AG08395 (cell line): Measurements from ENCODE around the gene DNASE1L3.
"Not testable (repeated sequence)": the region's sequence is repeated elsewhere in the genome, so short reads cannot be mapped to it uniquely, and the experiment has no call there.

ENCODE experiments used
- DNase-seq: peaks from one replicate; pipeline ENCODE4 v3.0.0; 2012; ENCODE audit warnings: mixed read lengths, low spot score

The DNASE1L3 gene

GRCh38 chr3:58210761-58211460, at the start of gene DNASE1L3:
Gene DNASE1L3 (minus strand): TSS chr3:58210972. CDS start chr3:58210906, 66 bp downstream.
- DNase-seq = no peak

- peak; percentile 90 for DNase-seq
Measured at GRCh38 chr3:58260261-58260731, 49.5 kb upstream of the DNASE1L3 start.

DNA sequence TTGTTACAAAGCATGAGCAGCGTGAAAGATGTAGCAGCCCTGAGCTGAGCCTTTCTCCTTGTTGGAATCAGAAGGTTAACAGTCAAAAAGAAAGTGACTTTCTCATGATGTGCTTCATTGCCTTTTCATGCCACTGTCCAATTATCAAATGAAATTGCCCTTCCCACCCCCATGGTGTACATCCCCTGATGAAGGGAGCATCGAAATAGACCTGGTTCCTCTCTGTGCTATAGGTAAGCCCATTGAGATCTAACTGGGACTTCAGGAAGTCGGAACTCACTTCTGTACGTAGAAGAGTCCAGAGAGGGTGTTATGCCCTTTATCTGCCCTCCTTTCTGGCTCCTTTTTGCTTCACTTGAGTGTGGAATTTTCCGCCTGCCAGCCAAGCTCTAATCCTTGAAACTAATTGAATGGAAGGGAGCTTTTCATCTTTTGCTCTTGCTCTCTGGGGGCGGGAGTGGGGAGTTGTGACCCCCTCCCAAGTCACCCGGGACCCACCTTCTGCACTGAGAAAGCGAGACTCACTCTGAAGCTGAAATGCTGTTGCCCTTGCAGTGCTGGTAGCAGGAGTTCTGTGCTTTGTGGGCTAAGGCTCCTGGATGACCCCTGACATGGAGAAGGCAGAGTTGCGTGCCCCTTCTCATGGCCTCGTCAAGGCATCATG, 47.8 kb upstream of the DNASE1L3 start:
- no peak for DNase-seq

DNA sequence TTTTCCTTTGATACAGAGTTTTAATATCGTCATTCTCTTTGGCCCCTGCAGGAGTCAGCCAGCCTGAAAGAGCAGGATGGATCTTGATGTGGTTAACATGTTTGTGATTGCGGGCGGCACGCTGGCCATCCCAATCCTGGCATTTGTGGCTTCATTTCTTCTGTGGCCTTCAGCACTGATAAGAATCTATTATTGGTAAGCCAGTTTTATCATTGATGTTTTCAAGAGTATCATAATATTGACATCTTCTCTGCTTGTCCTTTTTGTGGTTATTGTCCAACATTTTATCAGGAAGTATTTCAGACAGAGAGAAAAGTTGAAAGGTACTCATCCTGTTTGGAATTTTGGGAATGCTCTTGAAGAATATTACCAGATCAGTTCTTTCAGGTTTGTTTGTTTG, 45.7 kb upstream of the DNASE1L3 start:
- DNase-seq = no peak

GRCh38 chr3:58256061-58256460, 45.3 kb upstream of the DNASE1L3 start:
- DNase-seq = no peak

- DNase-seq = no peak
Measured at GRCh38 chr3:58254144-58254543, 43.4 kb upstream of the DNASE1L3 start.

GRCh38 chr3:58251631-58252035, 40.9 kb upstream of the DNASE1L3 start:
- no peak for DNase-seq

GRCh38 chr3:58250093-58250707, 39.4 kb upstream of the DNASE1L3 start:
- no peak for DNase-seq

- DNase-seq = no peak
Measured at GRCh38 chr3:58249358-58250092, 38.8 kb upstream of the DNASE1L3 start.

DNA sequence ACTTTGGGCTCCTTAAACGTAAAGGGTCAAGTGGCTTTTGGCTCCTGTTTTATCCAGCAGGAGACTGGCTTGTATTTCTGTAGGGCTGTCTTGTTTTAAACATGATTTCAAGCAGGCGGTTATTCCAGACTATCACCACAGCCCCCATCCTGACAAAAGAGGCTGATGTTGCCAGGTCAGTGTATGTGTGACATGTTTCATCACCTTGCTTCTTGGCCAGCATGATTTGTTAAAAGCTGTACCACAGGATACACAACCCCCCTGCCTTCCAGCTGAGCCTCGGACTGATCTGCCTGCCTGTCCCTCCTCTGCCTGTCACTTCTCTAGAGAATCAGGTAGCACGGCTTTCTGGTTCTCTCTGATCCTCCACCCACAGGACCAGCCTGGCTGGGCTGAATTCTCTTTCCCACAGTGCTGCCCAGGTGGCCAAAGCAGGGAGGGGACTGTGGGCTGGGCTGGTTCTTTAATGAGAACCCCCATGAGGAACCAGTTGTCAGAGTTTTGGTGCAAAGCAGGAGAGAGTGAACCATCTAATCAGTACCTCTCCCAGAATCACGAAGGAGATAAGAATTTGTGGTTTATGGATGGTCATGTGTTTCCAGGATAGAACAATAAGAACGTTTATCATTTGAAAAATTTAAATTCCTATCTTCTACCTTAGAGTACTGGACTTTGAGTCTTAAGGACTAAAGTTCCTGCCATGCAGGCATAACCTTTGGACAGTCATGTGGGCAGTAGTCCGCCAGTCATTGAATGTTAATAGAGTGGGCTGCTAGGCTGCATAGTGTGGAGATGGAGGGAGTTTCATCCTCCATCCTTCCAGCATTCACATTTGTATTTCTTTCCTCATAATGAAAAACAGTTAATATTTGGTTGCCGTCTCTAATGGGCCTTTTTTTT, 35.6 kb upstream of the DNASE1L3 start:
- DNase-seq = no peak

DNA sequence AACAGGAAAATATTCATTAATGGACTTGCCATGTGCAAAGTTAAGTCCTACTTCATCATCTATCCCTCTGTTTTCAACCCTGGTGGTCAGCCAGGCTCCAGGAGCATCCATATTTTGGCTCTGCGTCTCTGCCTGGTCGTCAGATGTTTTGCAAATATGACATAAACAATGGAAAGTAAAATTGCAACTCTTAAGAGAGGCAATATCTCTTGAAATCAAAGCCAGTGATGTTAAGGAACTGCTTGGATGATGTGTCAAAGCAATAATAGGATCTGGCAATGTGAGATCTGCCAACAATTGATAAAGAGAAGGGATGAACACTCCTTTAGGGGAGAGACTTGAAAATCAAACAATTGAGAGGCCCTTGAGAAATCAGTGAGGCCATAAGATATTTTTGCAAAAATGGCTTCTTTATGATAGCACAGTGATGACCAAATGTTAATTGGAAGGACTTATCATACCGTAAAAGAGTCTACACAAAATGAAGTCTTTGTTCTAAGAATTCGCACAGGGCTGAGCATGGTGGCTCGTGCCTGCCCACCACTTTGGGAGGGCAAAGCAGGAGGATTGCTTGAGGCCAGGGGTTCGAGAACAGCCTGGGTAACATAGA, 33.3 kb upstream of the DNASE1L3 start:
- DNase-seq = no peak

DNA sequence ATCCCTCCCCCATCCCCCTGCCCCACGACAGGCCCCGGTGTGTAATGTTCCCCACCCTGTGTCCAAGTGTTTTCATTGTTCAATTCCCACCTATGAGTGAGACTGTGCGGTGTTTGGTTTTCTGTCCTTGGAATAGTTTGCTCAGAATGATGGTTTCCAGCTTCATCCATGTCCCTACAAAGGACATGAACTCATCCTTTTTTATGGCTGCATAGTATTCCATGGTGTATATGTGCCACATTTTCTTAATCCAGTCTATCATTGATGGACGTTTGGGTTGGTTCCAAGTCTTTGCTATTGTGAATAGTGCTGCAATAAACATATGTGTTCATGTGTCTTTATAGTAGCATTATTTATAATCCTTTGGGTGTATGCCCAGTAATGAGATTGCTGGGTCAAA, 32.1 kb upstream of the DNASE1L3 start:
- not testable (repeated sequence) for DNase-seq

- DNase-seq = peak; percentile 10
Measured at GRCh38 chr3:58242340-58242739, 31.6 kb upstream of the DNASE1L3 start.

- DNase-seq = peak; percentile 19
Measured at GRCh38 chr3:58241306-58242044, 30.7 kb upstream of the DNASE1L3 start.

GRCh38 chr3:58238830-58239229, 28.1 kb upstream of the DNASE1L3 start:
- DNase-seq = no peak

DNA sequence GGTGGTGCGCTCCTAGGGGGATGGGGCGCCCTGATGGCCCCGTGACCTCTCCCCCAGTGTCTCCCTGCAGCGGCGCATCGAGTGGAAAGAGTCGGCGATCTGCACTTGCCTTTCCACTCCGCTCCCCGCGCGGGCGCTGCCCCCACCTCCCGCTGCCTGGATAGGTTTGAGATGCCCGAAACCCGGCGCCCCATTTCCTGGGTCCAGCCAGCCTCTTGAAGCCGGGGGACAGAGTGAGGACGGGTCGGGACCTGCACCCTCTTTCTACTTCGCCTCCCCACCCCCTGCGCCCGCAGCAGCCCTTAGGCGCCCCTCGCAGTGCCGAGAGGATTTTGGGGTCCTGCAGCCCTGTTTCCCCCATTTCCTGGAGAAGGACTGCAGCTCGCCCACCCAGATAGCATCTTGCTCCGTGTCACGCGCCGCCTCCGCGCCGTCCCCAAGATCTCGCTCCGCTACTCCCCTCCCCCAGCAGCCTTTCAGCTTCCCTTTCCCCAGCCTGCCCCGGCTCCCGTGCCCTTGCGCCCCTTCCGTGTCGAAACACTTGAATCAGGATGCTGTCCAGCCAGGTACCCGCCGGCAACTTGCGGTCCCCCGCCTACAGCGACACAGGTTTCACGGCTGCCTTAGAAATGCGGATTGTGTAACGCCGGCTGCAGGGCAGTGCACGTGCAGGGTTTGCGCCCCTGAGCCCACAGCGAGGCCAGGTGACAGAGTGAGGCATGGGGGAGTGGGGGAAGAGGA, 27.3 kb upstream of the DNASE1L3 start:
- peak; percentile 50 for DNase-seq

GRCh38 chr3:58237238-58237940, 26.6 kb upstream of the DNASE1L3 start, which contains the start of gene ABHD6:
Gene ABHD6 (plus strand): TSS chr3:58237792. CDS start chr3:58256587, 18,795 bp downstream.
- peak; percentile 88 for DNase-seq

GRCh38 chr3:58236527-58237237, 25.9 kb upstream of the DNASE1L3 start:
- DNase-seq = no peak
